Keratinocyte (primary cell): Measurements from ENCODE around the gene GAST.

Source experiments
- EZH2 ChIP-seq: IDR thresholded peaks from one replicate; pipeline ENCODE4 v1.6.1; 2012; ENCODE audit warnings: inconsistent platforms, mild to moderate bottlenecking, low read length, moderate library complexity
- TF ChIP-seq, protein P1 (sequence below), 3 experiments: IDR thresholded peaks in 1 of 3; conservative IDR thresholded peaks in 1 of 3; optimal IDR thresholded peaks in 1 of 3; 2 replicates in 2 of 3; 3 replicates in 1 of 3; pipeline versions ENCODE3 to v1.5.1; 2011; ENCODE audit warnings: low read length in 3 of 3, mild to moderate bottlenecking in 3 of 3, moderate library complexity in 2 of 3, control low read depth in 1 of 3, inconsistent platforms in 1 of 3; ENCODE audit not compliant: insufficient read depth in 2 of 3; ENCODE audit errors: extremely low read depth in 1 of 3

DNA sequence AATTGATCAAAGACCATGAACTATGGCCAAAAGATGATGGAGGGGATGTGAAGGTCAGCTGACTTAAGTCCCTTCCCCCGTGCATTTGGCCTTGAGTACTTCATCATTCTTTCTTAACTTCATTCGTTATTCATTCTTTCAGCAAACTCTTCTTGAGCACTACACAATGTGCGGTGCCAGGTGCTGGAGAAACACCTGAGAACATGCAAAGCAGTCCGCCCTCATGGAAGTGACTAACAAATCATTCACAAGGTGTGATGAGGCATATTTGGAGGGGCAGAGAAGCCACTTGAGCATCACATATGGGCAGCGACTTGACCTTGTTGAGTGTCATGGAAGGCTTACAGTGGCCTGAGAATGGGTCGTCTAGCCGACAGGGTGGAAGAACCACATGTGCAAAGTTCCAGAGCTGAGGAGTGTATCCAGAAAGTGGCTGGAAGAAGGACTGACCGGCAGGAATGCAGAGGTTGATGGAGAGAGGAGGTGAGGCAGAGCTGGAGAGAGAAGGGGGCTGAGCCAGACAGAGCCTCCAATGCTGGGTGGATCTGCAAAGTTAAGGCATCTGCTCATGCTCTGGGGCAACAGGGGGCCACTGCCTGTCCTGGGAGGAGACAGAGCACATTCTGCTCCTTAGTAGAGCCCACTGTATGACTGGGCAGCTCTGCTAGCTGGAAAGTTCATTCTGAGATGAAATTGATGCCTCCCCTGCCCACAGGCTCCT, 48.5 kb upstream of the GAST start:
- TF ChIP-seq, protein P1, sequence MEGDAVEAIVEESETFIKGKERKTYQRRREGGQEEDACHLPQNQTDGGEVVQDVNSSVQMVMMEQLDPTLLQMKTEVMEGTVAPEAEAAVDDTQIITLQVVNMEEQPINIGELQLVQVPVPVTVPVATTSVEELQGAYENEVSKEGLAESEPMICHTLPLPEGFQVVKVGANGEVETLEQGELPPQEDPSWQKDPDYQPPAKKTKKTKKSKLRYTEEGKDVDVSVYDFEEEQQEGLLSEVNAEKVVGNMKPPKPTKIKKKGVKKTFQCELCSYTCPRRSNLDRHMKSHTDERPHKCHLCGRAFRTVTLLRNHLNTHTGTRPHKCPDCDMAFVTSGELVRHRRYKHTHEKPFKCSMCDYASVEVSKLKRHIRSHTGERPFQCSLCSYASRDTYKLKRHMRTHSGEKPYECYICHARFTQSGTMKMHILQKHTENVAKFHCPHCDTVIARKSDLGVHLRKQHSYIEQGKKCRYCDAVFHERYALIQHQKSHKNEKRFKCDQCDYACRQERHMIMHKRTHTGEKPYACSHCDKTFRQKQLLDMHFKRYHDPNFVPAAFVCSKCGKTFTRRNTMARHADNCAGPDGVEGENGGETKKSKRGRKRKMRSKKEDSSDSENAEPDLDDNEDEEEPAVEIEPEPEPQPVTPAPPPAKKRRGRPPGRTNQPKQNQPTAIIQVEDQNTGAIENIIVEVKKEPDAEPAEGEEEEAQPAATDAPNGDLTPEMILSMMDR (optimal IDR thresholded peaks at IDR 0.05 in 1 of 3, IDR thresholded peaks at IDR 0.05 in 1 of 3, conservative IDR thresholded peaks at IDR 0.05 in 1 of 3; ENCODE audit: extremely low read depth in 1 of 3, insufficient read depth in 2 of 3, low read length in 3 of 3) = no peak
- TF ChIP-seq EZH2 = no peak
